ENCODE results near the gene LPCAT2. TPM values are rescaled to one million over a fixed set of nuclear protein-coding genes. Genes with fewer than 3 reads are reported as not detected.
A peak's percentile ranks its signal among the peaks of the same experiment; 100 is the strongest.

LPCAT2 gene
- total RNA-seq, 6 donors from 2014 or later: 14.4 to 33.9 (median 26.9) TPM

- Histone ChIP-seq H3K9me3 (no peaks in the 10 kb centered on the region), H3K36me3 (no peaks in the 10 kb centered on the region), H3K4me1 (no peaks in the 10 kb centered on the region), H3K4me3 (no peak overlapping the region), H3K27me3 (no peaks in the 10 kb centered on the region), H3K27ac (peak overlapping the region in 1 of 4 donors; percentile 54)
- ATAC-seq (ENCODE audit: low FRiP score in 2 of 2) (peak; percentile 26 to 34), DNase-seq (no peak)
- TF ChIP-seq POLR2A (IDR thresholded peaks at IDR 0.05) (no peak), POLR2AphosphoS5 (IDR thresholded peaks at IDR 0.05) (no peak), EP300 (IDR thresholded peaks at IDR 0.05) (no peak), CTCF (IDR thresholded peaks at IDR 0.05) (no peak)
- WGBS, 2 donors: 62% methylated on average over 7 of the region's 7 CpGs
Measured at GRCh38 chr16:55470533-55471371, 38.1 kb upstream of the LPCAT2 start.

GRCh38 chr16:55471448-55472097 lies 37.3 kb upstream of the LPCAT2 start:
- peak in 1 of 2 donors; percentile 83 for ATAC-seq (ENCODE audit: low FRiP score in 2 of 2)

GRCh38 chr16:55473587-55473986 lies 35.3 kb upstream of the LPCAT2 start:
- DNase-seq: no peak
- H3K36me3 ChIP-seq: no peaks in the 10 kb centered on the region
- no peak for TF ChIP-seq POLR2A (IDR thresholded peaks at IDR 0.05)
- TF ChIP-seq CTCF (IDR thresholded peaks at IDR 0.05): no peak
- TF ChIP-seq EP300 (IDR thresholded peaks at IDR 0.05): no peak
- TF ChIP-seq POLR2AphosphoS5 (IDR thresholded peaks at IDR 0.05): no peak
- no peak overlapping the region for H3K4me3 ChIP-seq
- no peaks in the 10 kb centered on the region for H3K9me3 ChIP-seq
- peaks cover 0 to 3% (median under 1%) of the 10 kb centered on the region in 4 donors for H3K4me1 ChIP-seq
- ATAC-seq (ENCODE audit: low FRiP score in 2 of 2): no peak
- WGBS, 2 donors: 98 to 99% methylated on average over 2 of the region's 2 CpGs
- H3K27ac ChIP-seq: no peak overlapping the region
- peaks cover 0 to 4% (median 0%) of the 10 kb centered on the region in 4 donors for H3K27me3 ChIP-seq

More at GRCh38 chr16:55471448-55472097, 37.3 kb upstream of the LPCAT2 start:
- Histone ChIP-seq H3K9me3 (no peaks in the 10 kb centered on the region), H3K27me3 (no peaks in the 10 kb centered on the region), H3K4me1 (peaks cover 0 to 1% (median 0%) of the 10 kb centered on the region in 4 donors), H3K36me3 (no peaks in the 10 kb centered on the region), H3K27ac (peak overlapping the region in 1 of 4 donors; percentile 54), H3K4me3 (no peak overlapping the region)
- no peak for DNase-seq
- TF ChIP-seq EP300 (IDR thresholded peaks at IDR 0.05) (no peak), POLR2AphosphoS5 (IDR thresholded peaks at IDR 0.05) (no peak), POLR2A (IDR thresholded peaks at IDR 0.05) (no peak), CTCF (IDR thresholded peaks at IDR 0.05) (no peak)
- WGBS, 2 donors: 68 to 72% methylated on average over 4 of the region's 4 CpGs

- peaks cover 0 to 16% (median 2%) of the 10 kb centered on the region in 4 donors for H3K27me3 ChIP-seq
- H3K27ac ChIP-seq: no peak overlapping the region
- TF ChIP-seq CTCF (IDR thresholded peaks at IDR 0.05) (no peak), POLR2A (IDR thresholded peaks at IDR 0.05) (no peak), EP300 (IDR thresholded peaks at IDR 0.05) (no peak), POLR2AphosphoS5 (IDR thresholded peaks at IDR 0.05) (no peak)
- ATAC-seq (ENCODE audit: low FRiP score in 2 of 2): no peak
- no peaks in the 10 kb centered on the region for H3K36me3 ChIP-seq
- DNase-seq: no peak
- H3K9me3 ChIP-seq: no peaks in the 10 kb centered on the region
- H3K4me3 ChIP-seq: no peak overlapping the region
- WGBS, 2 donors: 89 to 93% methylated on average over 3 of the region's 3 CpGs
- H3K4me1 ChIP-seq: peaks cover 0 to 13% (median 7%) of the 10 kb centered on the region in 4 donors
Measured at GRCh38 chr16:55474821-55475220, 34.1 kb upstream of the LPCAT2 start.
